Measurements from ENCODE around the gene SLC6A8.
"Not testable (repeated sequence)": the region's sequence is repeated elsewhere in the genome, so short reads cannot be mapped to it uniquely, and the experiment has no call there.

SLC6A8 gene

DNA sequence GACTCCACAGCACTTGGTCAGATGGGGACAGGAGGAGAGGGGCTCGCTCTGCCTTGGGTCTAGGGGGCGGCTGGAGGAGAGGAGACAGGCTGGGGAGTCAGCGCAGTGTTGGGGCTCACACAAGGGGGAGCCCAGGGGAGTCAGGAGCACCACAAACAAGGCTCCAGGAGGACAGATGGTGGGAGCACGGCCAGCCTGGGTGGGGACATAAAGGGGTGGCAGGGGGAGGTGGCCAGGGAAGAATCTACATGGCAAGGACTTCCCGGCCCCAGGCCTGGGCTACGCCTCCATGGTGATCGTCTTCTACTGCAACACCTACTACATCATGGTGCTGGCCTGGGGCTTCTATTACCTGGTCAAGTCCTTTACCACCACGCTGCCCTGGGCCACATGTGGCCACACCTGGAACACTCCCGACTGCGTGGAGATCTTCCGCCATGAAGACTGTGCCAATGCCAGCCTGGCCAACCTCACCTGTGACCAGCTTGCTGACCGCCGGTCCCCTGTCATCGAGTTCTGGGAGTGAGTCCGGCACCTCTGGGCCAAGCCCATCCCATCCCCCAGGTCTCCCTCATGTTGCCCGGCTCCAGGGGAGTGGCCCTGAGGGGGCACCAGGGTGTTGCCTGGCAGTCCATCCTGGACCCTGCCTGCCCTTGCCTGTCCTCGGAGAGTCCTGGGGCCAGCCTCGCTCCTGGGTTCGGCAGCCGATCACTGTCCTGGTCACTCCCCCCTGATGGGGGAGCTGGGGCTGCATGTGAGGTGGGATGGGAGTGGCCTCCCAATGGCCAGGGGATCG lies 3.5 kb downstream of the SLC6A8 start:
- H3K4me3 Mint-ChIP-seq; H3K36me3 Mint-ChIP-seq (ENCODE audit: low read depth); DNase-seq (ENCODE audit: low spot score); H3K4me1 Mint-ChIP-seq (ENCODE audit: low read depth); H3K27me3 Mint-ChIP-seq (ENCODE audit: low read depth); H3K27ac Mint-ChIP-seq; H3K9me3 Mint-ChIP-seq: not testable (repeated sequence)

GRCh38 chrX:153692003-153692402 lies 4.3 kb downstream of the SLC6A8 start:
- Mint-ChIP-seq H3K4me3 (no peak overlapping the region), H3K27ac (no peak overlapping the region), H3K36me3 (ENCODE audit: low read depth) (no peaks in the 10 kb centered on the region), H3K4me1 (ENCODE audit: low read depth) (no peaks in the 10 kb centered on the region), H3K9me3 (no peaks in the 10 kb centered on the region), H3K27me3 (ENCODE audit: low read depth) (peaks cover 3% of the 10 kb centered on the region)
- no peak for DNase-seq (ENCODE audit: low spot score)

- Mint-ChIP-seq H3K4me3 (no peak overlapping the region), H3K9me3 (no peaks in the 10 kb centered on the region), H3K27me3 (ENCODE audit: low read depth) (peaks cover 3% of the 10 kb centered on the region), H3K4me1 (ENCODE audit: low read depth) (no peaks in the 10 kb centered on the region), H3K27ac (no peak overlapping the region), H3K36me3 (ENCODE audit: low read depth) (peaks cover 3% of the 10 kb centered on the region)
- DNase-seq (ENCODE audit: low spot score), result no peak
Measured at GRCh38 chrX:153692611-153693156, 5.0 kb downstream of the SLC6A8 start.

- no peaks in the 10 kb centered on the region for H3K9me3 Mint-ChIP-seq
- H3K4me1 Mint-ChIP-seq (ENCODE audit: low read depth), result no peaks in the 10 kb centered on the region
- H3K27ac Mint-ChIP-seq, result no peak overlapping the region
- DNase-seq (ENCODE audit: low spot score), result no peak
- H3K27me3 Mint-ChIP-seq (ENCODE audit: low read depth), result peaks cover 3% of the 10 kb centered on the region
- no peak overlapping the region for H3K4me3 Mint-ChIP-seq
- H3K36me3 Mint-ChIP-seq (ENCODE audit: low read depth), result peaks cover 3% of the 10 kb centered on the region
Measured at GRCh38 chrX:153693216-153694086, 5.7 kb downstream of the SLC6A8 start.

DNA sequence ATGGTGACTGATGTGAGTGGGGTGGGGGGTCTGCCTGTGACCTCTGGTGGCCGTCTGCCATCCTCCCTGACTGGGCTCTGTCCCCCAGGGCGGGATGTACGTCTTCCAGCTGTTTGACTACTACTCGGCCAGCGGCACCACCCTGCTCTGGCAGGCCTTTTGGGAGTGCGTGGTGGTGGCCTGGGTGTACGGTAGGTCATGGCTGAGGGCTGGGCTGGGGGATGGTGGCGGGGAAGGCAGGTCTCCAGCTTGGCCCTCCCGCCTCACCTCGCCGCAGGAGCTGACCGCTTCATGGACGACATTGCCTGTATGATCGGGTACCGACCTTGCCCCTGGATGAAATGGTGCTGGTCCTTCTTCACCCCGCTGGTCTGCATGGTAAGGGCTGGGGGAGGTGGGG lies 6.5 kb downstream of the SLC6A8 start:
- H3K4me3 Mint-ChIP-seq; H3K27ac Mint-ChIP-seq; H3K9me3 Mint-ChIP-seq; H3K27me3 Mint-ChIP-seq (ENCODE audit: low read depth); H3K36me3 Mint-ChIP-seq (ENCODE audit: low read depth); DNase-seq (ENCODE audit: low spot score); H3K4me1 Mint-ChIP-seq (ENCODE audit: low read depth): not testable (repeated sequence)

GRCh38 chrX:153694687-153695270 lies 7.1 kb downstream of the SLC6A8 start:
- no peaks in the 10 kb centered on the region for H3K4me1 Mint-ChIP-seq (ENCODE audit: low read depth)
- no peak overlapping the region for H3K27ac Mint-ChIP-seq
- no peak overlapping the region for H3K4me3 Mint-ChIP-seq
- H3K27me3 Mint-ChIP-seq (ENCODE audit: low read depth), result peaks cover 1% of the 10 kb centered on the region
- peaks cover 5% of the 10 kb centered on the region for H3K36me3 Mint-ChIP-seq (ENCODE audit: low read depth)
- DNase-seq (ENCODE audit: low spot score), result no peak
- no peaks in the 10 kb centered on the region for H3K9me3 Mint-ChIP-seq

- Mint-ChIP-seq H3K4me1 (ENCODE audit: low read depth) (no peaks in the 10 kb centered on the region), H3K36me3 (ENCODE audit: low read depth) (peaks cover 5% of the 10 kb centered on the region), H3K27ac (no peak overlapping the region), H3K9me3 (no peaks in the 10 kb centered on the region), H3K4me3 (no peak overlapping the region), H3K27me3 (ENCODE audit: low read depth) (no peaks in the 10 kb centered on the region)
- DNase-seq (ENCODE audit: low spot score), result no peak
Measured at GRCh38 chrX:153696100-153696499, 8.4 kb downstream of the SLC6A8 start.

- H3K27me3 Mint-ChIP-seq (ENCODE audit: low read depth); H3K27ac Mint-ChIP-seq; H3K36me3 Mint-ChIP-seq (ENCODE audit: low read depth); H3K4me3 Mint-ChIP-seq; DNase-seq (ENCODE audit: low spot score); H3K4me1 Mint-ChIP-seq (ENCODE audit: low read depth); H3K9me3 Mint-ChIP-seq: not testable (repeated sequence)
Measured at GRCh38 chrX:153696538-153696937, 8.8 kb downstream of the SLC6A8 start.

GRCh38 chrX:153696986-153697722 lies 9.4 kb downstream of the SLC6A8 start:
- not testable (repeated sequence) for H3K27me3 Mint-ChIP-seq (ENCODE audit: low read depth); H3K9me3 Mint-ChIP-seq; DNase-seq (ENCODE audit: low spot score); H3K36me3 Mint-ChIP-seq (ENCODE audit: low read depth); H3K27ac Mint-ChIP-seq; H3K4me3 Mint-ChIP-seq; H3K4me1 Mint-ChIP-seq (ENCODE audit: low read depth)

DNA sequence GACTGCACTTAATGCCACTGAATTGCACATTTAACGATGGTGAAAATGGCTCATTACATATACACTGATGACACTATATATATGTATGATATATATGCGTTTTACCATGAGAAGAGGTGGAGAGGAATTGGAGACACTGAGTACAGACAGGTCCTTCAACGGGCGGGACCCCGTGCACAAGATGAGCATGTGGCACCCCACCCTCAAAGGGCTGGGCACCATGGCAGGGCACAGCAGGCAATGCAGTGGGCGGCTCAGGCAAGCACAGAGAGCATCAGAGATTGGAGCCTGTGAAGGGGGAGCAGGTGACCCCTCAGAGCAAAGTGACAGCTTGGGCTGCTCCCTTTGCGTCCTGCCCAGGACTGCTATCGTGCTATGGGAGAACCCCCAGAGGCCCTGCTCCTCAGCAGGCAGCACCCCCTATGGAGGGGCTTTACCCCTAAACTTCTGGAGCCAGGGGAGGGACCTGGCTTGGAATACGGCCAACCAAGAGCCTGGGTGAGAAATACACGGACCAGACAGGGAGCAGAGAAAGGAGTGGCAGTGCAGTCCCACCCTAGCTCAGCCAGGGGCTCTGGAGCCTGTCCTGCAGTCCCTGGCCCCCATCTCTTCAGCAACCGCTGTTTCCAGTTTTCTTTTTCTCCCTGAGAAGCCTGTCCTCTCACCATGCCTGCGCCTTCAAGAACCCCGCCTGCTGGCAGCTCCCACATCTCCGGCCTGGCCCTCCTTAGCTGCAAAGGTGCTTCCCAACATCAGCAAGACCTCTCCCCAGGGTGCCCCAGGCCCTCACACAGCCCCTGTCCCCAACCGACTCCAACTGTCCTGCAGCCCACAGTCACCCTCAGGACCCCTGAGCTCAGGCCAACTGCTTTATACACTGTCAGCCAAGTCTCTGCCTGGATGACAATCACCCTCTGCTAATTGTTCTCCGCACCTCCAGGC lies 10.5 kb downstream of the SLC6A8 start:
- Mint-ChIP-seq H3K4me3 (no peak overlapping the region), H3K4me1 (ENCODE audit: low read depth) (no peaks in the 10 kb centered on the region), H3K36me3 (ENCODE audit: low read depth) (peaks cover 7% of the 10 kb centered on the region), H3K9me3 (no peaks in the 10 kb centered on the region), H3K27me3 (ENCODE audit: low read depth) (no peaks in the 10 kb centered on the region), H3K27ac (no peak overlapping the region)
- DNase-seq (ENCODE audit: low spot score), result no peak

DNA sequence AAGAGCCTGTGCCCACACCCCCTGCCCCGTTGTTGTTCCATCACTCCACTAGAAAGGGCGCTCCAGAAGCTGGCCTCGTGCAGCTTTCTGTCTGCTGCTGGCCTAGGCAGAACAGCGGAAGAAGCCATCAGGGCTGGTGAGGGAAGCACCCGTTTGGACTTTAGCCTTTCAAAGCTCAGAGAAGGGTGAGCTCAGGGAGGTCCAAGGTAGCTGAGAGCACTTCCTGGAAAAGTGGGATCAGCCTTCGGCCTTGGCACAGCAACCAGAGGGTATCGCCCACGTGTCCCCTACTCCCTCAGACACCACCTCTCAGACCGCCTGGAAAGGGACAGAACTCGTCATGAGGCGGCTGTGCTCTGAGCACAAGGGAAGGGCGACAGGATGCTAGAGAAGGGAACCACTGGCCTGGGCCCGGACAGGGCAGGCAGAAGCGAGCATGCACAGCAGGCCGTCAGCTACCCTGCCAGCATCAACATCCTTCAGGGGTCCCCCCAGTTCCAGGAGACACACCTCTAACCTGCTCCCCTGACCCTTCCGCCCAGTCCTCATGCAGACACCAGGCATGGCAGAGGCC lies 11.6 kb downstream of the SLC6A8 start:
- H3K9me3 Mint-ChIP-seq; H3K4me1 Mint-ChIP-seq (ENCODE audit: low read depth); H3K27ac Mint-ChIP-seq; H3K27me3 Mint-ChIP-seq (ENCODE audit: low read depth); H3K36me3 Mint-ChIP-seq (ENCODE audit: low read depth); DNase-seq (ENCODE audit: low spot score); H3K4me3 Mint-ChIP-seq: not testable (repeated sequence)

GRCh38 chrX:153699784-153700371 lies 12.2 kb downstream of the SLC6A8 start:
- H3K36me3 Mint-ChIP-seq (ENCODE audit: low read depth); DNase-seq (ENCODE audit: low spot score); H3K4me1 Mint-ChIP-seq (ENCODE audit: low read depth); H3K9me3 Mint-ChIP-seq; H3K27me3 Mint-ChIP-seq (ENCODE audit: low read depth); H3K27ac Mint-ChIP-seq; H3K4me3 Mint-ChIP-seq: not testable (repeated sequence)

All from T-helper 2 cell treated with Interferon-gamma antibody and Interleukin-4, amounts not matched to agents 5 μg/mL and 100 μg/mL, for 36 hours (primary cell).